HepG2 (cell line): Measurements from ENCODE around the gene CD164L2.

Experiments used
- CEBPZ ChIP-seq: IDR thresholded peaks from 2 replicates; pipeline ENCODE4 v1.6.1; 2012; ENCODE audit warnings: low read length, improper control_type of control experiment
- CTCF ChIP-seq: sonication (generic); formaldehyde crosslinking; IDR thresholded peaks from 2 replicates; pipeline ENCODE4 v1.5.0; 2020; ENCODE audit warnings: mild to moderate bottlenecking, missing genetic modification reagents, moderate library complexity
- FOXA3 ChIP-seq: IDR thresholded peaks from 2 replicates; pipeline ENCODE4 v1.6.1; 2016; ENCODE audit warnings: missing genetic modification reagents, missing compliant biosample characterization
- PHF8 ChIP-seq: sonication (generic); formaldehyde crosslinking; IDR thresholded peaks from 2 replicates; pipeline ENCODE4 v1.5.0; 2020; ENCODE audit warnings: missing genetic modification reagents
- POLR2A ChIP-seq, 2 experiments: IDR thresholded peaks; 2 replicates each; pipeline ENCODE4 v1.6.1; 2011; ENCODE audit warnings: low read depth in 2 of 2, low read length in 2 of 2, mild to moderate bottlenecking in 1 of 2, moderate library complexity in 1 of 2; ENCODE audit not compliant: insufficient read depth in 1 of 2
- RNF2 ChIP-seq: fragments of 450-650 bp; conservative IDR thresholded peaks from 2 replicates; pipeline ENCODE4 v1.6.1; 2016; ENCODE audit warnings: low read depth
- TF ChIP-seq, protein P1 (sequence below): sonication (generic); formaldehyde crosslinking; conservative IDR thresholded peaks from 2 replicates; pipeline ENCODE4 v1.4.0; 2020; ENCODE audit warnings: mild to moderate bottlenecking, missing genetic modification reagents, moderate library complexity

DNA sequence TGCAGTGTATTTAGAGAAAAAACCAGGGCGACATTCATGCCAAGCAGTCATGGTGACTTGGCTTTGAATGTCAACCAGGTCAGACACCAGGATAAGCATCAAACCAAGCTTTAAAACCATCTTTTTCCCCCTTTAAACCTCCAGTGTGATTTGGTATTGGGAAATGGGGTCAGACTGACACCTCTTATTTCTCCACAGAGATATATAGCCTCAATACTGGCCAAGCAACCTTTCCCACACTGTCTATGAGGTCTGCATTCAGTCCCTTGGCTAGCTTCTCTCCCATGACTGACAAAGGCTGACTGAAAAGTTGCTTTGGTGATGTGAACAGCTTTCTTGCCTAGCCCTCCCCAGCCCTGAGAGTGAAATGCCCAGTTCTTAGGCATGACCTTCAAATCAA is 31.0 kb upstream of the CD164L2 start:
- TF ChIP-seq CTCF (CRISPR knock-in tag) (no peak), POLR2A (IDR thresholded peaks at IDR 0.05; ENCODE audit: insufficient read depth in 1 of 2, low read depth in 2 of 2, low read length in 2 of 2) (no peak), CEBPZ (no peak), PHF8 (CRISPR knock-in tag) (no peak), RNF2 (no peak), FOXA3 (no peak)
- TF ChIP-seq, protein P1, sequence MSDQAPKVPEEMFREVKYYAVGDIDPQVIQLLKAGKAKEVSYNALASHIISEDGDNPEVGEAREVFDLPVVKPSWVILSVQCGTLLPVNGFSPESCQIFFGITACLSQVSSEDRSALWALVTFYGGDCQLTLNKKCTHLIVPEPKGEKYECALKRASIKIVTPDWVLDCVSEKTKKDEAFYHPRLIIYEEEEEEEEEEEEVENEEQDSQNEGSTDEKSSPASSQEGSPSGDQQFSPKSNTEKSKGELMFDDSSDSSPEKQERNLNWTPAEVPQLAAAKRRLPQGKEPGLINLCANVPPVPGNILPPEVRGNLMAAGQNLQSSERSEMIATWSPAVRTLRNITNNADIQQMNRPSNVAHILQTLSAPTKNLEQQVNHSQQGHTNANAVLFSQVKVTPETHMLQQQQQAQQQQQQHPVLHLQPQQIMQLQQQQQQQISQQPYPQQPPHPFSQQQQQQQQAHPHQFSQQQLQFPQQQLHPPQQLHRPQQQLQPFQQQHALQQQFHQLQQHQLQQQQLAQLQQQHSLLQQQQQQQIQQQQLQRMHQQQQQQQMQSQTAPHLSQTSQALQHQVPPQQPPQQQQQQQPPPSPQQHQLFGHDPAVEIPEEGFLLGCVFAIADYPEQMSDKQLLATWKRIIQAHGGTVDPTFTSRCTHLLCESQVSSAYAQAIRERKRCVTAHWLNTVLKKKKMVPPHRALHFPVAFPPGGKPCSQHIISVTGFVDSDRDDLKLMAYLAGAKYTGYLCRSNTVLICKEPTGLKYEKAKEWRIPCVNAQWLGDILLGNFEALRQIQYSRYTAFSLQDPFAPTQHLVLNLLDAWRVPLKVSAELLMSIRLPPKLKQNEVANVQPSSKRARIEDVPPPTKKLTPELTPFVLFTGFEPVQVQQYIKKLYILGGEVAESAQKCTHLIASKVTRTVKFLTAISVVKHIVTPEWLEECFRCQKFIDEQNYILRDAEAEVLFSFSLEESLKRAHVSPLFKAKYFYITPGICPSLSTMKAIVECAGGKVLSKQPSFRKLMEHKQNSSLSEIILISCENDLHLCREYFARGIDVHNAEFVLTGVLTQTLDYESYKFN, result no peak
